Skeletal muscle tissue (tissue), 4 donors: ENCODE results near the gene COL5A1. TPM values are rescaled to one million over a fixed set of nuclear protein-coding genes. Genes with fewer than 3 reads are reported as not detected.

Source experiments
- H3K27ac ChIP-seq: one replicate; pipeline ENCODE4 v1.7.0; 2013; ENCODE audit warnings: mild to moderate bottlenecking, low read depth, low read length, inconsistent platforms
- H3K27me3 ChIP-seq, 3 donors: one replicate each; pipeline ENCODE4 v1.7.0; 2013; ENCODE audit warnings: low read length in 3 of 3; ENCODE audit not compliant: control insufficient read depth in 3 of 3, insufficient read depth in 3 of 3
- H3K36me3 ChIP-seq, 3 donors: one replicate each; pipeline ENCODE4 v1.7.0; 2013; ENCODE audit warnings: low read length in 3 of 3; ENCODE audit not compliant: control insufficient read depth in 3 of 3, insufficient read depth in 3 of 3
- H3K4me1 ChIP-seq, 3 donors: one replicate each; pipeline ENCODE4 v1.7.0; 2013; ENCODE audit warnings: low read length in 3 of 3, mild to moderate bottlenecking in 3 of 3; ENCODE audit not compliant: control insufficient read depth in 3 of 3, insufficient read depth in 3 of 3
- H3K4me3 ChIP-seq, 3 donors: one replicate each; pipeline ENCODE4 v1.7.0; 2013; ENCODE audit warnings: low read length in 3 of 3
- H3K9ac ChIP-seq, 3 donors: one replicate each; pipeline ENCODE4 v1.7.0; 2013; ENCODE audit warnings: low read length in 3 of 3, mild to moderate bottlenecking in 3 of 3, moderate library complexity in 2 of 3, low read depth in 1 of 3
- H3K9me3 ChIP-seq, 3 donors: one replicate each; pipeline ENCODE4 v1.7.0; 2013; ENCODE audit warnings: low read length in 3 of 3; ENCODE audit not compliant: control insufficient read depth in 3 of 3
- total RNA-seq: library from RNA; depleted of rRNA; stranded (reverse); fragments of >200 nt; gene quantifications from one replicate; pipeline ENCODE4 v1.2.3, GENCODE V29; 2014
- donor health status: Osteomylitis.

Gene COL5A1
- total RNA-seq, 1 donor from 2014 or later, result 258 TPM

- Histone ChIP-seq H3K9me3 (no peaks in the 10 kb centered on the region), H3K27me3 (peaks cover 41 to 83% (median 56%) of the 10 kb centered on the region in 3 donors), H3K36me3 (peaks cover 0 to 3% (median 0%) of the 10 kb centered on the region in 3 donors), H3K4me3 (no peak overlapping the region), H3K4me1 (peaks cover 4 to 12% (median 9%) of the 10 kb centered on the region in 3 donors), H3K27ac (no peak overlapping the region), H3K9ac (no peak overlapping the region)
Measured at GRCh38 chr9:134721344-134721743, 79.7 kb downstream of the COL5A1 start.

- Histone ChIP-seq H3K9me3 (no peaks in the 10 kb centered on the region), H3K4me1 (peaks cover 4 to 12% (median 9%) of the 10 kb centered on the region in 3 donors), H3K9ac (no peak overlapping the region), H3K27me3 (peaks cover 41 to 85% (median 58%) of the 10 kb centered on the region in 3 donors), H3K36me3 (peaks cover 0 to 6% (median 0%) of the 10 kb centered on the region in 3 donors), H3K27ac (no peak overlapping the region), H3K4me3 (no peak overlapping the region)
Measured at GRCh38 chr9:134722120-134722701, 80.6 kb downstream of the COL5A1 start.

GRCh38 chr9:134723037-134723436, 81.4 kb downstream of the COL5A1 start:
- Histone ChIP-seq H3K9me3 (no peaks in the 10 kb centered on the region), H3K4me1 (peaks cover 4 to 12% (median 9%) of the 10 kb centered on the region in 3 donors), H3K27me3 (peaks cover 39 to 84% (median 54%) of the 10 kb centered on the region in 3 donors), H3K4me3 (no peak overlapping the region), H3K9ac (no peak overlapping the region), H3K27ac (no peak overlapping the region), H3K36me3 (peaks cover 0 to 6% (median 0%) of the 10 kb centered on the region in 3 donors)

GRCh38 chr9:134723491-134724190, 82.0 kb downstream of the COL5A1 start:
- Histone ChIP-seq H3K9ac (no peak overlapping the region), H3K4me1 (peaks cover 4 to 12% (median 7%) of the 10 kb centered on the region in 3 donors), H3K9me3 (no peaks in the 10 kb centered on the region), H3K4me3 (no peak overlapping the region), H3K27me3 (peaks cover 36 to 84% (median 58%) of the 10 kb centered on the region in 3 donors), H3K36me3 (peaks cover 0 to 6% (median 0%) of the 10 kb centered on the region in 3 donors), H3K27ac (no peak overlapping the region)

GRCh38 chr9:134724202-134724911, 82.8 kb downstream of the COL5A1 start:
- no peaks in the 10 kb centered on the region for H3K9me3 ChIP-seq
- H3K4me1 ChIP-seq, result peaks cover 3 to 10% (median 4%) of the 10 kb centered on the region in 3 donors
- H3K27me3 ChIP-seq, result peaks cover 37 to 79% (median 54%) of the 10 kb centered on the region in 3 donors
- no peak overlapping the region for H3K4me3 ChIP-seq
- H3K9ac ChIP-seq, result no peak overlapping the region
- peaks cover 0 to 3% (median 0%) of the 10 kb centered on the region in 3 donors for H3K36me3 ChIP-seq
- H3K27ac ChIP-seq, result no peak overlapping the region

GRCh38 chr9:134724912-134725604, 83.5 kb downstream of the COL5A1 start:
- Histone ChIP-seq H3K27ac (no peak overlapping the region), H3K27me3 (peaks cover 33 to 77% (median 54%) of the 10 kb centered on the region in 3 donors)

GRCh38 chr9:134725605-134725940, 84.0 kb downstream of the COL5A1 start:
- peaks cover 3 to 18% (median 5%) of the 10 kb centered on the region in 3 donors for H3K4me1 ChIP-seq
- no peak overlapping the region for H3K4me3 ChIP-seq
- no peak overlapping the region for H3K27ac ChIP-seq
- H3K36me3 ChIP-seq, result peaks cover 0 to 3% (median 0%) of the 10 kb centered on the region in 3 donors
- peaks cover 35 to 77% (median 53%) of the 10 kb centered on the region in 3 donors for H3K27me3 ChIP-seq
- no peak overlapping the region for H3K9ac ChIP-seq
- H3K9me3 ChIP-seq, result no peaks in the 10 kb centered on the region

More at GRCh38 chr9:134724912-134725604, 83.5 kb downstream of the COL5A1 start:
- H3K4me1 ChIP-seq, result peaks cover 3 to 13% (median 4%) of the 10 kb centered on the region in 3 donors
- no peak overlapping the region for H3K4me3 ChIP-seq
- no peaks in the 10 kb centered on the region for H3K9me3 ChIP-seq
- no peak overlapping the region for H3K9ac ChIP-seq
- peaks cover 0 to 3% (median 0%) of the 10 kb centered on the region in 3 donors for H3K36me3 ChIP-seq

GRCh38 chr9:134726026-134726721, 84.6 kb downstream of the COL5A1 start:
- Histone ChIP-seq H3K27me3 (peaks cover 39 to 78% (median 55%) of the 10 kb centered on the region in 3 donors), H3K4me3 (no peak overlapping the region), H3K36me3 (peaks cover 0 to 3% (median 0%) of the 10 kb centered on the region in 3 donors), H3K9ac (no peak overlapping the region), H3K27ac (no peak overlapping the region), H3K4me1 (peaks cover 9 to 23% (median 11%) of the 10 kb centered on the region in 3 donors), H3K9me3 (no peaks in the 10 kb centered on the region)

DNA sequence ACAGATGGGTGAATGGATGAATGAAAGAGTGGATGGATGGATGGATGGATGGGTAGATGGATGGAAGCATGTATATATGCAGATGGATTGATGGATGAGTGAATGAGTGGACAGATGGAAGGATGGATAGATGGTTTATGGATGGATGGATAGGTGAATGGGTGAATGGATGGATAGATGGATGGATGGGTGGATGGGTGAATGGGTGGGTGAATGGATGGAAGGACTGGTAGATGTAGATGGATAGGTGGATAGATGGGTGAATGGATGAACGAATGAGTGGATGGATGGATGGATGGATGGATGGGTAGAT, 85.1 kb downstream of the COL5A1 start:
- H3K4me3 ChIP-seq, result no peak overlapping the region
- no peak overlapping the region for H3K27ac ChIP-seq
- peaks cover 37 to 76% (median 52%) of the 10 kb centered on the region in 3 donors for H3K27me3 ChIP-seq
- H3K9me3 ChIP-seq, result no peaks in the 10 kb centered on the region
- no peak overlapping the region for H3K9ac ChIP-seq
- peaks cover 9 to 25% (median 13%) of the 10 kb centered on the region in 3 donors for H3K4me1 ChIP-seq
- peaks cover 0 to 3% (median 0%) of the 10 kb centered on the region in 3 donors for H3K36me3 ChIP-seq
